ENCODE data around the gene MED9. TPM values are rescaled to one million over a fixed set of nuclear protein-coding genes. Genes with fewer than 3 reads are reported as not detected.

MED9 gene
- total RNA-seq, 1 experiment from 2014 or later: 8.1 TPM

GRCh38 chr17:17504341-17505140 lies 27.7 kb downstream of the MED9 start:
- TF ChIP-seq, protein P1, sequence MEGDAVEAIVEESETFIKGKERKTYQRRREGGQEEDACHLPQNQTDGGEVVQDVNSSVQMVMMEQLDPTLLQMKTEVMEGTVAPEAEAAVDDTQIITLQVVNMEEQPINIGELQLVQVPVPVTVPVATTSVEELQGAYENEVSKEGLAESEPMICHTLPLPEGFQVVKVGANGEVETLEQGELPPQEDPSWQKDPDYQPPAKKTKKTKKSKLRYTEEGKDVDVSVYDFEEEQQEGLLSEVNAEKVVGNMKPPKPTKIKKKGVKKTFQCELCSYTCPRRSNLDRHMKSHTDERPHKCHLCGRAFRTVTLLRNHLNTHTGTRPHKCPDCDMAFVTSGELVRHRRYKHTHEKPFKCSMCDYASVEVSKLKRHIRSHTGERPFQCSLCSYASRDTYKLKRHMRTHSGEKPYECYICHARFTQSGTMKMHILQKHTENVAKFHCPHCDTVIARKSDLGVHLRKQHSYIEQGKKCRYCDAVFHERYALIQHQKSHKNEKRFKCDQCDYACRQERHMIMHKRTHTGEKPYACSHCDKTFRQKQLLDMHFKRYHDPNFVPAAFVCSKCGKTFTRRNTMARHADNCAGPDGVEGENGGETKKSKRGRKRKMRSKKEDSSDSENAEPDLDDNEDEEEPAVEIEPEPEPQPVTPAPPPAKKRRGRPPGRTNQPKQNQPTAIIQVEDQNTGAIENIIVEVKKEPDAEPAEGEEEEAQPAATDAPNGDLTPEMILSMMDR (IDR thresholded peaks at IDR 0.05; ENCODE audit: unreplicated experiment): no peak
- Mint-ChIP-seq H3K4me3 (ENCODE audit: unreplicated experiment) (no peak overlapping the region), H3K4me1 (ENCODE audit: insufficient read depth, unreplicated experiment) (no peaks in the 10 kb centered on the region), H3K27ac (ENCODE audit: low read depth, unreplicated experiment) (no peak overlapping the region), H3K36me3 (ENCODE audit: insufficient read depth, unreplicated experiment) (no peaks in the 10 kb centered on the region), H3K27me3 (ENCODE audit: insufficient read depth, unreplicated experiment) (peaks cover 13% of the 10 kb centered on the region), H3K9me3 (ENCODE audit: unreplicated experiment) (no peaks in the 10 kb centered on the region)
- DNase-seq (ENCODE audit: unreplicated experiment): no peak
- intact Hi-C loops (cut with micrococcal nuclease): no loop called here
- POLR2A ChIA-PET: interaction anchor here (0.6 to 0.7 kb wide), 2 partner anchors 135 to 171 kb away, joined by 3 read pairs; no protein-coding TSS in a partner anchor
- BruUV-seq (replicated peaks): no TSS peak
- CTCF ChIA-PET: interaction anchor here (1.2 kb wide), 1 partner anchor 7 kb away, joined by 8 read pairs; no protein-coding TSS in a partner anchor

DNA sequence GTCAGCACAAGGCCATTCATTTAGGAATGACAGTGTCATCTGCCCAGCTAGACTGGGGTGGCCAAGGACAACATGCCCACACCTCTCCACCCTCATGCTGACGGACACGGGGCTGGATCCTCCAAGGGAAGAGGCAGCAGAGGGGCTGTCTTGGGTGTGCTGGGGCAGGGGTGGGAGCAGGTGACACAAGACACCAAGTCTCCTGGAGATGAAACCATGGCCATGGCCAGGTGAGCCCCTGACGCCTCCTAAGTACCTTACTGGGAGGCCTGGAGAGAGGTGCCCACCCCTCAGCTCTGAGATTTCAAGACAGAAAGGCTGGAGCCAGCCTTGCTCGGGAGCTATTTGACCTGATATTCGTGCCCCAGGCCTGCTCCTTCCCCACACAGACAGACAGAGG lies 28.4 kb downstream of the MED9 start:
- H3K27me3 Mint-ChIP-seq (ENCODE audit: insufficient read depth, unreplicated experiment): peaks cover 13% of the 10 kb centered on the region
- intact Hi-C loops (cut with micrococcal nuclease): no loop called here
- CTCF ChIA-PET: interaction anchor here (1.2 kb wide), 1 partner anchor 8 kb away, joined by 8 read pairs; no protein-coding TSS in a partner anchor

DNA sequence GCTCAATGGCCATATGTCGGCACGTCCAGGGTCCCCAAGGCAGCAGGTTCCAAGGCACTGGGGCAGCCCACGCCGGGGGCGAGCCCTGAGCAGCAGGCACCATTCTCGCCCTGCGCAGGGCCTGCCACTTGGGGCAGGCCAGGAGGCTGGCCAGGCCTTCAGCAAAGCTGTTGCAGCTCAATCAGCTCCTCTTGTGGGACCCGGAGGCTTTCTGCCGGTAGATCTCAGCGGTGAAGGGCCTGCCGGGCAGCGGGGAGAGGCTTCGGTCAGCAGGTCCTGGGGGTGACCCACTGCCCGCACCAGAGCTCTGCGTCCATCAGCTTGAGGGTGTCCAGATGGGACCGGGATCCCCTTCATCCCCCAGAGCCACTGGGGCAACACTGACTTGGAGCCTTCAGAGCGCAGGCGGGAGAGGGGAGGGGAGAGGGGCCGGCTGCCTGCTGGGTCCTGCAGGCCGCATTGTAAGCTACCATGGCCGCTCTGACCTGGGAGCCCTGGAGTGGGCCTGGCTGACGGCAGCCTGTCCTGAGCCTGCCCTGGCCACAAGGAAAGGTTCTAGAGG lies 28.9 kb downstream of the MED9 start:
- ChIA-PET CTCF (interaction anchor here (1.2 kb wide), 1 partner anchor 8 kb away, joined by 8 read pairs; no protein-coding TSS in a partner anchor), POLR2A (no interaction called here)
- Mint-ChIP-seq H3K27ac (ENCODE audit: low read depth, unreplicated experiment) (no peak overlapping the region), H3K4me3 (ENCODE audit: unreplicated experiment) (no peak overlapping the region), H3K9me3 (ENCODE audit: unreplicated experiment) (no peaks in the 10 kb centered on the region), H3K27me3 (ENCODE audit: insufficient read depth, unreplicated experiment) (peaks cover 13% of the 10 kb centered on the region), H3K36me3 (ENCODE audit: insufficient read depth, unreplicated experiment) (no peaks in the 10 kb centered on the region), H3K4me1 (ENCODE audit: insufficient read depth, unreplicated experiment) (no peaks in the 10 kb centered on the region)
- DNase-seq (ENCODE audit: unreplicated experiment): no peak
- intact Hi-C loops (cut with micrococcal nuclease): no loop called here
- TF ChIP-seq, protein P1 (IDR thresholded peaks at IDR 0.05; ENCODE audit: unreplicated experiment): no peak
- BruUV-seq (replicated peaks): no TSS peak

More for the DNA sequence above, 28.4 kb downstream of the MED9 start:
- no peak overlapping the region for H3K27ac Mint-ChIP-seq (ENCODE audit: low read depth, unreplicated experiment)
- H3K36me3 Mint-ChIP-seq (ENCODE audit: insufficient read depth, unreplicated experiment): no peaks in the 10 kb centered on the region
- H3K9me3 Mint-ChIP-seq (ENCODE audit: unreplicated experiment): no peaks in the 10 kb centered on the region
- no TSS peak for BruUV-seq (replicated peaks)
- H3K4me1 Mint-ChIP-seq (ENCODE audit: insufficient read depth, unreplicated experiment): no peaks in the 10 kb centered on the region
- H3K4me3 Mint-ChIP-seq (ENCODE audit: unreplicated experiment): no peak overlapping the region
- POLR2A ChIA-PET: no interaction called here
- no peak for DNase-seq (ENCODE audit: unreplicated experiment)
- TF ChIP-seq, protein P1 (IDR thresholded peaks at IDR 0.05; ENCODE audit: unreplicated experiment): no peak

DNA sequence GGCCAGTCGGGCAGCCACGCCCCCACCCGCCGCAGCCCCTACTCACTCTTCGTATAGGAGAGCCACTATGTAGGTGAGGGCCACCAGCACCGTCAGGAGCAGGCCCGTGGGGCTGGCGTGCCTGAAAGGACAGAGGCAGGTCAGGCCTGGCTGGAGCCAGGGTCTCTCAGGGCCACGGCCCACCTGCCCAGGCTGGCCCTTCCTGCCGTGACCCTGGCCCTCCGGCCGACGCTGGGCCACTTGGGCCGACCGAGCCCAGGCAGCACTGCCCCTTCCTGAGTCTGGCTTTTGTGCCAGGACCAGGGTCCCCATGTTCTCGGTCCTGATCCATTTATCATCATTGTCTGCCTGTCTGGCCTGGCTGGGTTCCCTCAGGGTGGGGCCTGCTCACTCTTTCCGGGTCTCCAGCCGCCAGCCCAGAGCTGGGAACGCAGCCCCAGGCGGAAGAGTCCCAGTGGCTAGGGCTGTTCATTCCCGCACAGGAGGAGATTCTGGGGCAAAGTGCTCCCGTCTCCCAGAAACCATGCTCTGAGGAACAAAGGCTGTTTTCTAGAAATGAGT lies 29.5 kb downstream of the MED9 start:
- TF ChIP-seq, protein P1 (IDR thresholded peaks at IDR 0.05; ENCODE audit: unreplicated experiment): no peak
- Mint-ChIP-seq H3K4me3 (ENCODE audit: unreplicated experiment) (no peak overlapping the region), H3K9me3 (ENCODE audit: unreplicated experiment) (no peaks in the 10 kb centered on the region), H3K4me1 (ENCODE audit: insufficient read depth, unreplicated experiment) (no peaks in the 10 kb centered on the region), H3K27ac (ENCODE audit: low read depth, unreplicated experiment) (no peak overlapping the region), H3K36me3 (ENCODE audit: insufficient read depth, unreplicated experiment) (no peaks in the 10 kb centered on the region), H3K27me3 (ENCODE audit: insufficient read depth, unreplicated experiment) (peaks cover 13% of the 10 kb centered on the region)
- intact Hi-C loops (cut with micrococcal nuclease): no loop called here
- no TSS peak for BruUV-seq (replicated peaks)
- CTCF ChIA-PET: interaction anchor here (0.6 to 1.6 kb wide), 3 partner anchors 9 to 113 kb away, joined by 3 to 8 read pairs (median 8); partner anchors contain the start of gene RASD1
- POLR2A ChIA-PET: no interaction called here
- no peak for DNase-seq (ENCODE audit: unreplicated experiment)
